ENCODE results near the gene HFM1. TPM values are rescaled to one million over a fixed set of nuclear protein-coding genes. Genes with fewer than 3 reads are reported as not detected.

HFM1 gene
- total RNA-seq, 1 experiment from 2014 or later, result 2.4 TPM

- Mint-ChIP-seq H3K9me3 (peaks cover 39 to 45% of the 10 kb centered on the region in 2 experiments), H3K27me3 (ENCODE audit: low read depth) (no peaks in the 10 kb centered on the region), H3K27ac (no peak overlapping the region), H3K4me1 (no peaks in the 10 kb centered on the region), H3K36me3 (ENCODE audit: insufficient read depth in 1 of 3, low read depth in 3 of 3) (peaks cover 30 to 45% (median 41%) of the 10 kb centered on the region in 3 experiments), H3K4me3 (no peak overlapping the region)
- no peak overlapping the region for H2BK120ac ChIP-seq (ENCODE audit: low read depth, low read length, poor library complexity, severe bottlenecking)
- H2BK15ac ChIP-seq (ENCODE audit: low read depth, low read length), result no peak overlapping the region
- no peaks in the 10 kb centered on the region for H3K23me2 ChIP-seq (ENCODE audit: insufficient read length, low read depth, low read length, poor library complexity, severe bottlenecking)
- no peaks in the 10 kb centered on the region for H4K20me1 ChIP-seq (ENCODE audit: control insufficient read depth, insufficient read depth, insufficient read length)
- no peak overlapping the region for H2AK5ac ChIP-seq (ENCODE audit: insufficient read length, low read length)
- H3K27me3 ChIP-seq (ENCODE audit: insufficient read depth, low read length), result no peaks in the 10 kb centered on the region
- H2BK12ac ChIP-seq (ENCODE audit: insufficient read length, low read depth, low read length), result no peak overlapping the region
- H3K56ac ChIP-seq (ENCODE audit: insufficient read length, low read depth, low read length), result no peak overlapping the region
- H4K91ac ChIP-seq (ENCODE audit: insufficient read length, low read depth, low read length), result no peak overlapping the region
- H3K9me3 ChIP-seq (ENCODE audit: control insufficient read depth, low read depth, low read length), result no peaks in the 10 kb centered on the region
- H3K79me1 ChIP-seq (ENCODE audit: insufficient read depth, low read depth, low read length, poor library complexity, severe bottlenecking), result no peaks in the 10 kb centered on the region
- H2BK20ac ChIP-seq (ENCODE audit: low read depth, low read length, poor library complexity, severe bottlenecking), result no peak overlapping the region
- H3K79me2 ChIP-seq (ENCODE audit: insufficient read depth, low read length), result no peaks in the 10 kb centered on the region
- H2BK5ac ChIP-seq (ENCODE audit: insufficient read length, low read length), result no peak overlapping the region
- H3K23ac ChIP-seq (ENCODE audit: insufficient read length, low read depth, low read length), result no peak overlapping the region
- H3K4me1 ChIP-seq (ENCODE audit: insufficient read depth, low read length), result no peaks in the 10 kb centered on the region
- H4K5ac ChIP-seq (ENCODE audit: insufficient read length, low read depth, low read length), result no peak overlapping the region
- no peak overlapping the region for H3K27ac ChIP-seq (ENCODE audit: insufficient read length, low read depth, low read length)
- H2AFZ ChIP-seq (ENCODE audit: low read length), result no peak overlapping the region
- TF ChIP-seq CTCF (conservative IDR thresholded peaks at IDR 0.05), result no peak
- H3K4ac ChIP-seq (ENCODE audit: low read depth, low read length), result no peak overlapping the region
- DNase-seq, result no peak
- no peak overlapping the region for H3K14ac ChIP-seq (ENCODE audit: insufficient read depth, low read length)
- no peak overlapping the region for H3T11ph ChIP-seq (ENCODE audit: low read length)
- no peak overlapping the region for H3K18ac ChIP-seq (ENCODE audit: insufficient read length, low read depth, low read length)
- H4K8ac ChIP-seq (replicated peaks; ENCODE audit: insufficient read length, low read depth, low read length), result no peak overlapping the region
- H3K4me2 ChIP-seq (ENCODE audit: insufficient read depth, insufficient read length, low read length), result no peak overlapping the region
- no peak overlapping the region for H3K9ac ChIP-seq (ENCODE audit: extremely low read depth, insufficient read length, low read length)
Measured at GRCh38 chr1:91308544-91308943, 96.1 kb downstream of the HFM1 start.

Measured in H9 (cell line).